ENCODE results near the gene UMODL1.
"Not testable (repeated sequence)": the region's sequence is repeated elsewhere in the genome, so short reads cannot be mapped to it uniquely, and the experiment has no call there.

Gene UMODL1

GRCh38 chr21:42061195-42061985 lies 9.7 kb upstream of the UMODL1 start:
- no peak for DNase-seq (ENCODE audit: low spot score)

GRCh38 chr21:42061986-42062235 lies 9.2 kb upstream of the UMODL1 start:
- no peak for DNase-seq (ENCODE audit: low spot score)

GRCh38 chr21:42062236-42063022 lies 8.7 kb upstream of the UMODL1 start:
- no peak for DNase-seq (ENCODE audit: low spot score)

GRCh38 chr21:42063191-42063570 lies 7.9 kb upstream of the UMODL1 start:
- no peak for DNase-seq (ENCODE audit: low spot score)

- DNase-seq (ENCODE audit: low spot score): no peak
These were observed 7.3 kb upstream of the UMODL1 start for GRCh38 chr21:42063571-42064521.

GRCh38 chr21:42066521-42066920 lies 4.6 kb upstream of the UMODL1 start:
- DNase-seq (ENCODE audit: low spot score): no peak

GRCh38 chr21:42067531-42068255 lies 3.4 kb upstream of the UMODL1 start:
- DNase-seq (ENCODE audit: low spot score): no peak

GRCh38 chr21:42068256-42068545 lies 2.9 kb upstream of the UMODL1 start:
- DNase-seq (ENCODE audit: low spot score): no peak

GRCh38 chr21:42068592-42068991 lies 2.5 kb upstream of the UMODL1 start:
- no peak for DNase-seq (ENCODE audit: low spot score)

- no peak for DNase-seq (ENCODE audit: low spot score)
These were observed 1.8 kb upstream of the UMODL1 start for GRCh38 chr21:42069327-42069726.

GRCh38 chr21:42069843-42070242 lies 1.3 kb upstream of the UMODL1 start:
- DNase-seq (ENCODE audit: low spot score): no peak

GRCh38 chr21:42073145-42074099 lies 2.3 kb downstream of the UMODL1 start:
- no peak for DNase-seq (ENCODE audit: low spot score)

GRCh38 chr21:42075686-42076471 lies 4.8 kb downstream of the UMODL1 start:
- DNase-seq (ENCODE audit: low spot score): no peak

GRCh38 chr21:42077685-42078238 lies 6.6 kb downstream of the UMODL1 start:
- DNase-seq (ENCODE audit: low spot score): not testable (repeated sequence)

- DNase-seq (ENCODE audit: low spot score): not testable (repeated sequence)
These were observed 7.3 kb downstream of the UMODL1 start for GRCh38 chr21:42078247-42079007.

GRCh38 chr21:42079008-42079938 lies 8.2 kb downstream of the UMODL1 start:
- DNase-seq (ENCODE audit: low spot score): no peak

- DNase-seq (ENCODE audit: low spot score): no peak
These were observed 9.0 kb downstream of the UMODL1 start for GRCh38 chr21:42079939-42080787.
